Inflammatory macrophage treated with lipopolysaccharide for 1 hour (primary cell): ENCODE results near the gene OR2T29.
"Not testable (repeated sequence)": the region's sequence is repeated elsewhere in the genome, so short reads cannot be mapped to it uniquely, and the experiment has no call there.

Experiments
- DNase-seq, 2 donors: peaks; one replicate each; pipeline ENCODE4 v3.0.0-alpha.2; 2020 to 2022

The OR2T29 gene

DNA sequence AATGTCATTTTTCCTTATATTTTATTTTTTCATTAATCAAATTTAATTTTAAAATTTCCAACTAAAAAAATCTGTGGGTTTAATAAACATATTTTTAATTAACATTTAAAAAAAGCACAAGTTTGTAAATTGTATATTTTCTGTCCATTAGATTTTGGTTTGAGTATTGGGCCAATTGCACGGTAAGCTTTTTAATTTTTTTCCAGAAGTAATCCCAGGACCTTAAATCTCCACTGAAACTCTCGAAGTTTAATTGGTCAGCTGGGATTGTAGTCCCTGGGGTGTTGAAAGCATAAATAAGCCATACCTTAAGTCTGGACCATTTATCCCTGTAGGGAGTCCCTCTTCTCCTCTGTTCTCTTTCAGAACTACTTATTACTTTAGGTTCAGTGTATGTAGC, 54.8 kb downstream of the OR2T29 start, which contains the start of gene OR2G6:
Gene OR2G6, plus strand, starts transcription at position 301 of the 400 bp plus-strand sequence. CDS start 13,574 bp downstream, outside the sequence.
- not testable (repeated sequence) for DNase-seq
